ENCODE data around the gene THADA.

Gene THADA

DNA sequence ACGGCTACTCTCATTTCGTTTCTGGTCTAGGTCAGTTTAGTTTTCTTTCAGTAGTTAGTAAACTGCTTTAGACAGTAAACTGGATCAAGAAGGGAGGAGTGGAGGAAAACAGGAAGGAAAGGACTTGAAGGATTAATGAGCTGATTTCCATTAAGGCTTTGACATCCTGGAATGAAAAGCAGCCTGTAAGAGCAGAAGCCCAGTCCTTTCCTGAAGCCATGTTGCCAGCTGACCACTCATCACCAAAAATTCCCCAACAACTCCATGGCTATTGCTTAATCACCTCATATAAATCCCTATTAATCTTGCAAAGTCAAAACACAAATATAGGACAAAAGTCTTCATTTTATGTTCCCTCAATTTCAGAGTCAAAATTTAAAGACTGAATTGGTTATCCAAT lies 255.8 kb downstream of the THADA start:
- in situ Hi-C loops (cut with MboI; ENCODE audit: low sequenced_read_pairs), result no loop called here

DNA sequence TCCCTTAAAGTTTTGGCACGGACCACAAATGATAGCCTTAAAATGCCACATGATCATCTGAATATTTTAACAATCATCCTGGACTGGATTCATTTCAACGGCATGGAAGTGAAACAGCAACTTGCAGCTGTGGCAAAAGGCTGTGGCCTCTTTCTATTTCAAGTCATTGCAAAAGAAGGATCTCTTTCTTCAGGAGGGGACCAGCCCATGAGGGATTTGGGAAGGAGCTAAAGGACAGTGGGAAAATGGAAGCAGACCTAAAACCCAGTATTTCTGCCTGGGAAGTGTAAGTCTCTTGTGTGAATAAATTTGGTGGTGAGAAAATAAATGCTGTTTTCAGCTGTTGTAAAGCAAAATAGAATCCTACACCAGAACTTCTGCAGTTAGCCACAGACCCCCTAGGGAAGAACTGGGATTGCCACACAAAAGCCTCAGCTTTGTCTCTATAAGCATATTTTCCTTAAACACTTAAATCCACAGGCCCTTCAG lies 262.1 kb downstream of the THADA start:
- in situ Hi-C loops (cut with MboI; ENCODE audit: low sequenced_read_pairs), result no loop called here

DNA sequence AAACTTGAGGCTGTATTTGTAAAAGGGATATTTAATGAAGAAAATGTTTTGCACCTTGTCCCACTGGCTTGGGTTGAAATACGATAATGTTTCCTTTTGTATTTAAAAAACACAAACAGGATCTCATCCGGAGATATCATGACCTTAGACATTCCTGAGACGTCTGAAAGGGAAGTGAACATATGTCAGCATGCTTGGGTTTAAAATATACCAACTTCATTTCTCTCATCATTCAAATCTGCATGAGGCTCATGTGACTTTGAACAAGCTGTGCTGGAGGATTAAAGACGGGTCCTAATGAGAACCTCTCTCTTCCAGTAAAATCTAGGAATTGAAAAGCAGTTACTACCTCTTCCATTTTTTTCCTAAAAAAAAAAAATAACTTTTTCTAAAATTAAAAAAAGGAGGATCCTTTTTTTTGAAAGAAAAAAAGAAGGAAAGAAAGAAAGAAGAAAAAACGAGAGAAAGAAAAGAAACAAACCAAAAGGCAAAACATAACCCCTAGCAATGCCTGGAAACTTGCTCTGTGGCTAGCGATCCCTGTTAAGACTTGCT lies 262.7 kb downstream of the THADA start:
- in situ Hi-C loops (cut with MboI; ENCODE audit: low sequenced_read_pairs), result no loop called here

DNA sequence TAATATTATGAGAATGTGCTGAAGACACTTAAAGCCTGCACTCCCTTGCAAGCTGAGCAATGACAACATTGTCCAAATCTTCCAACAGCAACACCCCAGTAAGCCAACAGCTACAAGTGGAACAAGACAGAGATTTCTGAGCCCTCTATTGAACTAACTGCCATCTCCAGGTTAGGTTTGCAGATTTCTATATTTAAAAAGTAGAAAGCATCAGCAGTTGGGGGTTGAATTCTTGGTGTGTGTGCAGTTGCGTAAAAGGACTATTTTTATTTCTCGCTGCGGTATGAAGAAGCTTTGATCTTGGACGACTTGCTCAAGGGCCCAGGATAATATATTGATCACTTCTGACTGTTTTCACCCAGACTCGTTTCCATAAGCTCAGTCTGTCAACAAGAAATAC lies 263.2 kb downstream of the THADA start:
- in situ Hi-C loops (cut with MboI; ENCODE audit: low sequenced_read_pairs), result no loop called here

DNA sequence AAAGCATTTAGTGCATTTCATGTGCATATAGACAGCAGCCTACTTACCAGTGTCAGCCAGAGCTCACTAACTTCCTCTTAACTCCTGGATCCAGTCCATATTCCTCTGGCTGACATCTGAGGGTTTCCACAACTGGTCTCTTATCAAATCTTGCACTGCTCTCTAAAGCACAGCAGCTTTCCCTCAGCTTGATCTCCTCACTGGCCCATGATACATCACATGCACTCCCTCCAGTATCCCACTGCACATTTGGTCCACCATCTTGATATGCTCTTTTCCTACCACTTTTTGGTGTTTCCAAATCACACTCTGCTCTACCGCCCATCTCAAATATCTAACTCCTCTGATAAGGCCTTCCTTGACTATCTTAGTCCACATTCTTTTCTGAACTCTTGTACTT lies 264.4 kb downstream of the THADA start:
- in situ Hi-C loops (cut with MboI; ENCODE audit: low sequenced_read_pairs), result no loop called here

DNA sequence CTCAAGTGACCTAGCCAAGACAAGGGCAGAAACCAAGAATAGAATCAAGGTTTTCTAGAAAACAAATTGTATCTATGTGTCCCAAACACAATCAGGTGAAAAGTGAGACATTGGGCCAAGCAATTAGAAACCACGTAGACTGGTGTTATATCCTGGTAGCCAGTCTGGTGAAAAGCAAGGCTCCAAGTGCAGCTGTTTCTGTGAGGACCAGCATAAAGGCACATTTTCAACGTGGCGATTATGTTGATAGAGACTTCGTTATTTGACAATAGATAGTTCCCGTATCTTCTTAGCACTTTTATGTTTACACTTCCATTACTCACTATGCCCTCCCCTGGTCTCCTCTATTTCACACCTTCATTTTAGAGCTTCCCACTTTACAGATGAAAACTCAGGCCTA lies 266.2 kb downstream of the THADA start:
- in situ Hi-C loops (cut with MboI; ENCODE audit: low sequenced_read_pairs), result no loop called here

DNA sequence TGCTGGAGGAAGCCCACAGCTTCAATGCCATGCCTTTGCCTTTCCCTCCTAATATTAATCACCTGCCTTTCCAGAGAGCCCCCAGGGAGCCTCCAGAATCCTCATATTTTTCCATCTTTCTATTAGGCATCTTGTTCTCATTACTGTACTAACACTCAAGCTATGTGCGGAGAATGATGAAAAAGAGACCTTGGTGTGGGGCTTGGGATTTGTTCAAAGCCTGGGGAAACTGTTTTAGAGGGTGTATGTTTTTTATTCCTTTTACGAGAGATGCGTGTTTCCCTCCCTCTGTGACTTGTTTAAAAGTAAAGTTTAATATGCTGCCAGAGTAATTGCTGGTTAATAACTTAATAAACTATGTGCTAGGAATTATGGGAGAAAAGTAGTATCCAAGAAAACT lies 267.0 kb downstream of the THADA start:
- in situ Hi-C loops (cut with MboI; ENCODE audit: low sequenced_read_pairs), result no loop called here

DNA sequence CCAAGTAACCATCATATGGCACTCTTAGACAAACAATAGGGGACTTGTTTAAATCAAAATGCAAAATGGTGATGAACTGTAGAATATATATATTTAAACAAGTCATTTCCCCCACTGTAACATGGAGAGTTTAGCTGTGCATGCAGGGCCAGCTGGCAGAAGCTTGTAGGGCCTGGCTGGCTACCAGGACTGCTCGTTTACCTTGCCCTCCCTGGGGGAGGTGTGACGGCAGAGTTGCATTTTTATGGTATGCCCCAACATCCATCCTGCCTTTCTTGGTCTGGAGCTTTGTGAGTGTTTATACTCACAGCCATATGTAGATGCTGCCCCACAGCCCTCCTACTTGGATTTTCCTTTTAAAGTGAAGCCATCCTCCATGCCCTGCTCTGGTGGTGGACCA lies 267.7 kb downstream of the THADA start:
- in situ Hi-C loops (cut with MboI; ENCODE audit: low sequenced_read_pairs), result no loop called here

DNA sequence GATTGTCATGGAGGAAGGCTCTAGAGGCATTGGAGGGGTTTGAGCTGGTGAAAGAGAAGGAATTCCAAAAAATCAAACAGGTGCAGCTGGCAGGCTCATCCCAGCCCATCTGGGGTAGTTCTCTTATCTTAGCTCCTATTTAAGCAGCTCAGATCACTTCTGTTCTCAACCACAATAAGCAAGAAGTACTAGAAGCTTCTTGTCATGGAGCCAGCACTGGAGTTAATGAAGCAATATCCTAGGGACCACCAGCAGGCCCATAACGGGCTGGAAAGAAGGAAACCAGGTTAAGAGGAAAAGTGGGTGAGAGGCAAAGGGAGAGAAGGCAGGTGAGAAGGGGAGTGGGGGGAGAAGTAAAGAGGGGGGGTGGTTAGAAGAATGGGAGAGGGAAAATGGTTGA lies 268.7 kb downstream of the THADA start:
- in situ Hi-C loops (cut with MboI; ENCODE audit: low sequenced_read_pairs), result no loop called here

DNA sequence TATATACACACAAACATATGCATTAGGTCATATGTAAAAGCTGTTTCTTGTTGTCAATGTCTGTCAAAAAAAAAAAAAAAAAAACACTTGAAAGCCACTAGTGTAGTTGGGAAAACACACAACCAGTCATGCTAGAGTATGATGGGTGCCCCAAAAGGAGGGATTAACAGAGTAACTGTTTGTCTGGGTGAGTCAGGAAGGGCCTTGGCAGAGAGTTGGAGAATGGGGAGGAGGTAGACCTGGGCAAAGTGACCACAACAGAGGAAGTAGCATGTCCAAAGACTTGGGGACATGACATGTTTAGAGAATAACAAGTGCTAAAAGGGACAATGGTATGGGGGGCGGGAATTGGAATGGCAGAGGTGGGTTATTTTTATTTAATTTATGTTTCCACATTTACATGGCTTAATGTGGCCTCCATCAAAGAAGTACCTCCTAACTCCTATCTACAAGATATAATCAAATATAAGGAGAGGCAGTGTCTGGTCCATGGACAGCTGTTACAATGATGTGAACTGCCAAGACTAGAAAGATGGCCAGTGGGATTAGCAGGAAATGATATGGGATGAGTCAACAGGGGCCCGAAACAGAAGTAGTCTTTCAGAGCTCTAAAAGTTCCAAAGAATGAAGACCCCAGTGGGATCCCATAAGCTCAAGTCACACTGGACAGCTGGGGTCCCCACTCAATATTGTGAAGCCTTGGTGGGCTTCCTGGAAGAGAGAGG lies 269.6 kb downstream of the THADA start:
- in situ Hi-C loops (cut with MboI; ENCODE audit: low sequenced_read_pairs), result no loop called here

DNA sequence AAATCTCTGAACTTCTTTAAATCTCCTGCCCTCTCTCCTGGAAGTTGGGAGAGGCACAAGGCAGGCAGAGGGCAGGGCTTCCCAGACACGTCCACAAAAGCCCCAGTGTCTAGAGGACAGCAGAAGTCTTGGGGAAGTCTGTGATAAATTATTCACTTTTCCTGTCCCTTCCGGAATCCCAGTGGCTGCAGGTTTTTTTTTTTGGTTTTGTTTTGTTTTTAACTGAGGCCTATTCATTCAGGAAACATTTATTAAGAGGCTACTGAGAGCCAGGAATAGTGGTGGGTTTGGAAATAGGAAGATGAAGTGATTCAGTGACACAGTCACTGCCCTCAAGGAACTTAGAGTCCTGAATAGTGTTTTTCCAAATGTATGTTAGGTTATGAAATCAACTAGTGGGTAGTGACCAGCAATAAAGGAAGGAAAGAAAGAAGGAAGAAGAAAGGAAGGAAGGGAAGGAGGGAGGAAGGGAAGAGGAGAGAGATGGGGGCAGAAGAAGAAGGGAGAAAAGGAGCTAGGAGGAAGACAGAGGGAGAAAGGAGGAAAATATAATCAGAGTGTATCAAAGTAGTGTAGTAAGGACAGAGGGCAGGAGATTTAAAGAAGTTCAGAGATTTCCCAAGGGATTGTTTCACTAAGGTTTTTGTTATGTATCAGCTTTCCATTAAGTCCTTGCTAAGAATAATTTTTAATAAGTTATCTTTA lies 270.6 kb downstream of the THADA start:
- in situ Hi-C loops (cut with MboI; ENCODE audit: low sequenced_read_pairs), result no loop called here

DNA sequence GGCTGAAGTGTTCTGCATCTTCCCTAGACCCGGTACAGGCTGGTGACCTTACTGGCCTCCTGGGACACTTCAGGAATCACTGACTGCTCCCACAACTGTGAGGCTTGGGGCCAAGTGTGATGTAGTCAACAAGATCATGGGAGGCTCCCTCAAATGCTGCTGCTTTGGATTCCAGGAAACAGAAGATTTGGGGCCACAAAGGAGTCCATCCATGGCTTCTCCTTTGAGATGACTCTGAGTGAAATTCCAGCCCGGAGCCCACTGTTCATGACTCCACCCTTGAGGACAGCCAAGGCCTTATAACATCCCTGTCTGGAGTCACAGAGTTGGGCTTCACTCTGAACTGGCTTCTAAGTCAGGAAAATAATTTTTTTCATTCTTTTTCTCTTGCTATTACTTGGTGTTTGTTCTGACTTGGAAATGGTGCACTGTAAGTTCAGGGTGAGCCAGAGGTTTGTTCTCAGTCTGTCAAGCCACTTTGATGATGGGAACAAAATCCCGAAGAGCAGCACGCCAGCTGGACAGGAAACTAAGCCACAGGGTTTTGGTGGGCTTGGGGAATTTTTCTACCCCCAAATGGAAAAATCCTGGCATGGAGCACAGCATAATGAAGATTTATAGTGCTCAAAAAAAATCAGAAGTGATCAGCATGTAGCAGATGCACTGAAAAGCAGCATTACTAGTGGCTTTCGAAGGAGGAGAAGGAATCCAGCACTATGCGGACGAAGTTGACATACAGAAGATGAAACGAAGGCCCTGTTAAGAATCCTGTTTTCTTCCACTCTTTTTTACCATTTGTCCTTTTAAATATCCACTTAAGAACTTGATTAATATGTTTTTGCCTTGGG lies 271.4 kb downstream of the THADA start:
- in situ Hi-C loops (cut with MboI; ENCODE audit: low sequenced_read_pairs), result no loop called here

DNA sequence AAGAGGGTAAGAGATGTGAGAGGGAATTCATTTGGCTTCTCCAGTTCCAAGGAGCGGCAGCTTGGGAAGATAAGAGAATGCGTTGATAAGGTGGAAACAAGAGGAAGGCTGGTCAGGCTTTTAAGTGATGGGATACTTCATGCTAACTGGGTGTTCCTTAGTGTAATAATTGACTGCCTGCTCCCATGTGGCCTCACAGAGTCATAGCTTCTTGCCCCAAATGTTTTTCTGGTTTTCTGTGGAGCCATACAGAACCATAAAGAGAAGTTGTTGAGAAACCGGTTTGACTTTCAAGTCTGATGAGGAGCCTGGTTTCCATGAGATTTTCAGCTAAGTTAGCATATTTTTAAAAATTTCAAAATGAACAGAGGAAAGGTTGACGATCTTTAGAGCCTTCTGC lies 272.0 kb downstream of the THADA start:
- in situ Hi-C loops (cut with MboI; ENCODE audit: low sequenced_read_pairs), result no loop called here

DNA sequence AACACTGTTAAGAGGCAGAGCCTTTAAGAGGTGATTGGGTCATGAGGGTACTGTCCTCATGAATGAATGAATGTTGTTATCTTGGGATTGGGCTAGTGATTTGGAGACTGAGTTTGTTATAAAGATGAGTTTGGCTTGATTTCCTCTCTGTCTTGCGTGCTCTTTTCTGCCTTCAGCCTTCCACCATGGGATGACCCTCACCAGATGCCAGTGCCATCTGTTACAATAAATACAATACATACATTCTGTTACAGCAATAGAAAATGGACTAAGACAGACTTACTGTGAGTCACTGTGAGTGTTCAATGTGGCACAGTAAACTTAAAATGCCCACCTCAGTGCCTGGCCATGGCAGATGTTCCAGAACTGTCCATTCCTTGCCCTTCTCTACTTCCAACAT lies 274.4 kb downstream of the THADA start:
- in situ Hi-C loops (cut with MboI; ENCODE audit: low sequenced_read_pairs), result no loop called here

DNA sequence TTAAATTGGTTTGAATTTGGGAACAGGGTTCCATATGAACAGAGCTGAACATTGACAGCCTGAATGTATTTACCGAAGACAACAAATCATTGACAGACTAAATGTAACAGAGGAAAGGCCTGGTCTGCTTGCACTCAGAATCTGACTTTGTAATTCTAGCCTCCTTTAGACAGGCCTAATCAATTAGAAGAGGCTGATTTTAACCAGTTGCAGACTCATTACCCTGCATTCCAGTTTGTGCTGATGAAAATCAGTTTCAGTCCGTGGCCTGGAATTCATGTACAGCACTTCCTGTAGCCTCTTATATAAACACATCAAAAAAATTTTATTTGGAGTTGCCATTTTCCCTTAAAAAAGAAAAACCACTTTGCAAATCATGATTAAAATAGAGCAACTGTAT lies 276.3 kb downstream of the THADA start:
- in situ Hi-C loops (cut with MboI; ENCODE audit: low sequenced_read_pairs), result no loop called here

DNA sequence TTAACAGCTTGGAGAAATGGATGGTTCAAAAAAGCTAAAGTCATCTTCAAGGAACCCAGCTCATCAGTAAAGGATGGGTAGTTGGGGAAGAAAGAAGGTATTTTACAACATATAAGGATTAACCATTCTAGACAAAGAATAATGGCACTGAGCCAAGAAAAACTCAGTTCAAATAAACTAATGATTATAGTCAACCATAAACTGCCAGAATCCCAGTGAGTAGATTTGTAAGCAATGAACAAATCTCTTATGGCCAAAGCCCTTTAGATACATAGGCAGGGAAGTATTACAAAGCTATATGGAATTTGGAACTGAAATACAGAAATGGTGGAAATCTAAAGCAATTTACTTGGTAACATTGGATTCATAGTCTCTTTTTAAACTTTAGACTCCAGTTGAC lies 277.0 kb downstream of the THADA start:
- in situ Hi-C loops (cut with MboI; ENCODE audit: low sequenced_read_pairs), result no loop called here

DNA sequence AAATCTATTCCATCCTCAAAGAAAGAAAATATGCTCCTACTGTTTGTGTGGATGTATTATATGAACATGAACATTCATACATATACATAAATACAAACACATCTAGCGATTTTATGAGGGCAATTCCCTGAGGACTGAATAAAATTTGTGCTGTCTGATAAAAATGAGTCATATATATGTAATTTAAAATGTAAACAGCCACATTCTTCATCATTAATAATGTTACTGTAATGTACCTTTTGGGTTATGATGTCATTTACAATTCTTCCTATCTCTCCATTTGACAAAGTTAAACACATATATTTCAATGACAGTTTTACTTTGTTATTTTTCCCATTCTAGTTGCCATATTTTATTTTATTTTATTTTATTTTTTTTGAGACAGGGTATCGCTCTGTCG lies 278.2 kb downstream of the THADA start:
- in situ Hi-C loops (cut with MboI; ENCODE audit: low sequenced_read_pairs), result no loop called here

DNA sequence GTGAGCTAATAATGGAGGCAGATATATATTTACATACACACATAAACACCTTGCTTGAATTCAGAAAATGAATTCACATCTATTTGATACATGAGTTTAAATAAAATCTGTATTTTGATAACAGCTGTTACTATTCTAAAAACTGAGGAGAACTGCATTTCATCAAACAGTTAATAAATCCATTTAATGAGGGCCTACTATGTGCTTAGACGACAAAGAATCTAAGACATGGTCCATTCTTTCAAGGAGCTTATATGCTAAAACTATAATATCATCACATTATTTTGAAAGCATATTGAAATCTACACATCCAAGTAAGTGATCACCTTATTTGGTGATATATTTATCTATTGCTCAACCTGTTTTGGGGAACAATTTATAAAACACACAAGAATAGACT lies 278.6 kb downstream of the THADA start:
- in situ Hi-C loops (cut with MboI; ENCODE audit: low sequenced_read_pairs), result no loop called here

DNA sequence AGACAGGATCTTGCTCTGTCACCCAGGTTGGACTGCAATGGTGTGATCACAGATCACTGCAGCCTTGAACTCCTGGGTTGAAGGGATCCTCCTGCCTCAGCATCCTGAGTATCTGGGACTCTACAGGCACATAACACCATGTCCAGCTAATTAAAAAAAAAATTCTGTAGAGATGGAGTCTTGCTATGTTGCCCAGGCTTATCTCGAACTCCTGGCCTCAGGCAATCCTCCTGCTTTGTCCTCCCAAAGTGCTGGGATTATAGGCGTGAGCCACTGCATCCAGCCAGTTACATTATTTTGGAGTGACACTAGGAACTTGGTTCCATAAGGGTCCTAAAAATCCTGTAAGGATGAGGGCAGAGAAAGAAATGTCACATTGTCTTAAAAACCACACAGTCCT lies 280.4 kb downstream of the THADA start:
- in situ Hi-C loops (cut with MboI; ENCODE audit: low sequenced_read_pairs), result no loop called here

DNA sequence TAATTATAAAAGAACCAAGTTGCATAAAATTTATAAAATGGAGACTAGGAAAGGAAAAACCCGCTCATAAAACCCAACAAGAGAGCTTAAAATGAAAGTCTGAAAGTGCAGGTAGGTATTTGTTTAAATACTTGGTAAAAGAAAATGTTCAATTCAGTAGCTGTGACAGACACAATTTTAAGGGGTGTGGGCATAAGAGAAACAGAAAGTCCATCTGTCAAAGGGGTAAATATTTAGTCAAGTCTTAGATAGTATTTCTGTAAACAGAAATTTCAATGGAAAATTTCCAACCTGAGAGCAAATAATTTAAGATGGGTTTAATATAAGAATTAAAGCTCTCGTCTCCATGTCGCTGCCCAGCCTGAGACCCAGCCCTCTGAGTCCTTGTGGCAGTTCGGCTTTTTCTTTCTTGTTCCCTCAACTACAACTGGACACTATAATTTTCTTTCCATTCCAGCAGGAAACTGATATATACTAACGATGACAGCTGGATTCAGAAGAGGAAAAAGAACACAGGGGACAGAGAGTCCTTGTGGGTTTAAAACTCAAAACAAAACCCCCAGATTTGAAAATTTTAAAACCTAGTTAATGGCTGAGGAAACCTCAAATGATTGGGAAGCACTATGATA lies 281.4 kb downstream of the THADA start:
- in situ Hi-C loops (cut with MboI; ENCODE audit: low sequenced_read_pairs), result no loop called here

DNA sequence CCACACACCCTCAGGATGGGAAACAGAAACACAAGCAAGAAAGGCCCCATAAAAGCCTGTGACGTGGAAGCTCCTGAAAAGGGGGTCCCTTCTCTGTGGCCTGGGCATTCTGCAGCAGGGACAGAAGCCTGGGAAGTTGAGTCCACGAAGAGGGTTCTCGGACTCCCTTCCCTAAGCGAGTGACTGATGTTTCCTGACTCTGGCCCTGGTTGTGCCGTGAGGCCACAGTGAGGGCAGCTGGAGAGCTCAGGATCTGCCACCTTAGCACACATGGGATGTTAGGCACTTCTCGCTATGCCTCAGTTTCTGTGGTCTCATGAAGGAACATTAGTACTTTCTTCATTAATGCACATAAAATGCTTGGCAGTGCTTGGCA lies 282.2 kb downstream of the THADA start:
- in situ Hi-C loops (cut with MboI; ENCODE audit: low sequenced_read_pairs), result no loop called here
